TTC549 (cell line): ENCODE measurements around the gene LRRC34.

ENCODE experiments used
- FAIRE-seq: peaks from 2 replicates; lab custom pipeline; 2012; peaks lifted over from hg19 to GRCh38; lab: Jason Lieb, UNC

The LRRC34 gene

GRCh38 chr3:169812332-169813235, at the start of gene LRRC34, which contains the start of gene LRRIQ4:
TSS of gene LRRC34 (minus strand) at chr3:169812904. CDS start at chr3:169812548, 356 bp downstream.
TSS of gene LRRIQ4 (plus strand) at chr3:169812870. CDS start at chr3:169821922, 9,052 bp downstream.
- no peak for FAIRE-seq

DNA sequence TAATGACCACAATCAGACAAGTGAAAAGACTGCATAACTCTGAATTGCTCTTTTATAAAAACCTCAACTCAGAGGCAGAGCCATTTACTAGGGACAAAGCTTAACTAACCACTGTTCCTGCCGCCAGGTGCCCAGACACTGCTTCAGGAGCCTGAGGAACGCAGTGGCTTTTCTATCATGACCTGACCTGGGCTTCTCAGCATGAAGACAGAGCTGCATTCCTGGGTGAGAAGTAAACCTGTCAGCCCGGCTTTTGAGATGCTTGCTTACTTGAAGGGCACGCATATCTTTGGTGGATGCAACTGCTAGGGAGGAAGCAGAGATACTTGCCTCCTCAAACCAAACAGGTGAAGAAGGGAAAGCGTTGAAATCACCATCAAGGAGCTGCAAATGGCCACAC, 49.2 kb upstream of the LRRC34 start:
- FAIRE-seq, result no peak

GRCh38 chr3:169857811-169858210, 45.1 kb upstream of the LRRC34 start:
- no peak for FAIRE-seq

GRCh38 chr3:169855514-169855913, 42.8 kb upstream of the LRRC34 start:
- FAIRE-seq, result no peak

- FAIRE-seq, result no peak
Measured at GRCh38 chr3:169850618-169851017, 37.9 kb upstream of the LRRC34 start.

DNA sequence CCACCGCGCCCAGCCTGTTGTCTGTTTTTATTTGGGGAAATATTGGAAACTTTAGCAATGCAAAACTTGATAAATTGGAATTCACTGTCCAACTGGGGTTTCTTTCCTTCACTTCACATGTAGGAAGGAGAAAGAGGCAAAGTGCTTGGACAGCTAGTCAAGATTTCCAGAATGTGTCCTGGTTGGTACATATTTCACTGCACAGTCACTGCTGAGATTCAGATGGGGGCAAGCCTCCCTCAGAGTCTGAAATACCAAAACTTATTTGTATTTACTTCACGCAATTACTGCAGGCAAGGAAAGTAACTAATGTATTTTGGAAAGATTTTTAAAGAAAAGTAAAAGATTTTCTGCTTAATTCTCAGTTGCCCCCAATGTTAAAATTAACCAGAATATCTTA, 36.0 kb upstream of the LRRC34 start:
- no peak for FAIRE-seq

DNA sequence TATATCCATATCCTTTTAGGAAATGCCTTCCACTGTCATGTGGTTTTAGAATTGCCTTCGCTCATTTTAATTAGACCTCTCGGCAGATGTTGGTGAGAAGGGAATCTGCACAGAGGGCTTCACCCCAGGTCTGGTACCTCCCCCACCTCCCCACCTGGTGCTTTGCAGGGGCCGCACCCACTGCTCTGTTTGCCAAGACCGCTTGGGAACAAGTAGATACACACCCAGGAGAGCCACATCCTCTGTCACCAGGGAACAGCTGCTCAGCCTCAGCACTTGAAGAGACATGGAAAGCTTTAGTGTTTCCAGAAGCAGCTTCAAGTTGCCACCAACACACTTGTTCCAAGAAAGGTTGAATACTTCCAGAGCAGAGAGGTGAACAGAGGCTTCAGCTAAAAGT, 35.2 kb upstream of the LRRC34 start:
- no peak for FAIRE-seq

DNA sequence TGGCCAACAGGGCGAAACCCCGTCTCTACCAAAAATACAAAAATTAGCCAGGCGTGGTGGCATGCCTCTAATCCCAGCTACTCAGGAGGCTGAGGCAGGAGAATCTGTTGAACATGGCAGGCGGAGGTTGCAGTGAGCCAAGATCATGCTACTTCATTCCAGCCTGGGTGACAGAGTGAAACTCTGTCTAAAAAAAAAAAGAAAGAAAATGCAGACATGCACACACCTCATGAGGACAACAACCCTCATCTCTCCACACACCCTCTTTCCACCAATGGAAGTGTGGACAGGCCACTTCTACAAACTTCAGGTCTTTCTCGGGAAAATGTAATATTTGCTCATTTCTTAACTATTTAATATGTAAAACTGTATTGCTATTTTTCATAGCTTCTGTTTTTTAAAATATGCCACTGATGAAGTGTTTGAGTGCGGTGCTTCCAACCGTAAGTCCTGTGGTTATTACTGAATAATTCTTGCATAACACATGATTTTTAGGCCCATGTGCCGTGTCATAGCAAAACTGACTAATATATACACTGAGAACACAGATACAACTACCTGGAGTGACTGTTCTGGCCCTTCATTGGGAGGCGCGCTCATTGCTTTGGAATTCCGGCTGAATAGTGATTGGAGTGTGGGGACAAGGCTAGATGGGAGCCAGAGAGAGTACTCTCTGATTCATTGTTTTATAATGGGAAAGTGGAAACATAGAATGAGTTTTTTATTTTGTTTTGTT, 33.9 kb upstream of the LRRC34 start:
- no peak for FAIRE-seq

DNA sequence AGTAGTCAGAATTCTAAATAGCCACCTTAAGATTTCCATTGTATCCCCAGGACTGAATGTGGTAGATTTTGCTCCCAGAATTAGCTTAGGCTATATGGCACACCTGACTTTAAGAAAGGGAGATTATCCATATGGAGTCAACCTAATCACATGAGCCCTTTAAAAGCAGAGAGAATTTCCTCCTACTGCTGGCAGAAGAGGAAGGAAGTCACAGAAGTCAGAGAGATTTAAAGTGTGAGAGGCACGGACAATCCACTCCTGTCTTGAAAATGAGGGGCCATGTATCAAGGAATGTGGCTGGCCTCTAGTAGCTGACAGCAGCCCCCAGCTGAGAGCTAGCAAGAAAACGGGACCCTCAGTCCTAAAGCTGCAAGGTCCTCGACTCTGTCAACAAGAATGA, 30.3 kb upstream of the LRRC34 start:
- no peak for FAIRE-seq

- FAIRE-seq, result no peak
Measured at GRCh38 chr3:169841171-169841570, 28.5 kb upstream of the LRRC34 start.

DNA sequence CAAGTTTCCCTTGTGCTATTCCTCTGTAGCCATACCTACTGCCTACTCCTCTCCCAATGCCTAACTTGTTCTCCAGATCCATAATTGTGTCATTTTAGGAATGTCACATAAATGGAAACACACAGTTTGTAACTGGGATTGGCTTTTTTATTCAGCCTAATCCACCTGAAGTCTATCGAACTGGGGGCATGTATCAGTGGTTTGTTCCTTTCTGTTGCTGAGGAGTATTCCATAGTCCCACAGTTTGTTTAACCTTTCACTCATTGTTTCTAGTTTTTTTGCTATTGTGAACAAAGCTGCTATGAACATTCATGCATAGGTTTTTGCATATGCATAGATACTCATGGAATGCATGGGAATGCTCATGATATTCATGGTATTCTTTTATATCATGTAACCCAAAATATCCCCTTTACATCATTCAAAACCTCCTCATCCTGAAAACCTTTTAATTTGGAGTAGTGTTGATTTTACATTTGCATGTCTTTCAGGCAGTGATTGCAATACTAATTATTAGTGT, 25.9 kb upstream of the LRRC34 start:
- no peak for FAIRE-seq

DNA sequence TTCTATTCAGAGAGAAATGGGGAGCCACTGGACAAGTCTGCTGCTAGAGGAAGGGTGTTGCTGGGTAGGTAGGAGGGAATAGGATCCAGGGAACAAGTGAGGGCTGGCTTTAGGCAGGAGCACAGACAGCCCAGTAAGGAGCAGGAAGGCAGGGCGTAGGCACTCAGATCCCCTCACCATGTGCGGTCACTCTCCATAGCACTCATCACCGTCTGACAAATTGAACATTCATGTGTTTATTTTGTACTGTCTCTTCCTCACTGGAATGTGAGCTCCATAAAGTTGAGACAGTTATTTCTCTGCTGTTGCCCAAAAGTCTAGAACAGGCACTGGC, 24.2 kb upstream of the LRRC34 start:
- no peak for FAIRE-seq

DNA sequence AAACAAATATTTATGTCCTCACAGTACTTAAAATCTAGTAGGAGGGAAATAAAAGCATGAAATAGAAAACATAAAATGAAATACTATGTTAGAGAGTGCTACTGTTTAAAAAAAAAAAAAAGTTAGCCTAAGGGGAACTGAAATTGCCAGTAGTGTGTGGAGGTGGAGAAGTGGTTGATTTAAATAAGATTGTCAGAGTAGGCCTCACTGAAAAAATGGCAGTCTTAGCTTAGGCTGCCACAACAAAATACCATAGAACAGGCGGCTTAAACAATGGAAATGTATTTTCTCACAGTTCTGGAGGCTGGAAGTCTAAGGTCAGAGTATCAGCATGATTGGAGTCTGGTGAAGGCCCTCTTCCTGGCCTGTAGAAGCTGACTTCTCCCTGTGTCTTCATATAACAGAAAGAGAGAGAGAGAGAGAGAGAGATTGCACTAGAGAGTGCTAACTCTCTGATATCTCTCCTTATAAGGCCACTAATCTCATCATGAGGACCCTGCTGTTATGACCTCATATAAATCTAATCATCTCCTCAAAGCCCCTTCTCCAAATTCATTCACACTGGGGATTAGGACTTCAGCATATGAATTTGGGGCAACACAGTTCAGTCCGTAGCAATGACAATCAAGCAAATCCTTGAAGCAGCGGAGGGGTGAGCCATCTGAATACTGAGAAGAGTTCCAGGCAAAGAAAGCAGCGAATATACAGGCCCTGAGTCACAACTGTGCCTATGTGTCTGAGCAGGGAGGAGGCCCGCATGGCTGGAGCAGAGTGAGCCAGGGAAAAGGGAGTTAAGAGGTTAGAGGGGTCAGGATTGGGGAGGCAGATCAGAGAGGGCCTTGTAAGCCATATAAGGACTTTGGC, 23.6 kb upstream of the LRRC34 start:
- no peak for FAIRE-seq

DNA sequence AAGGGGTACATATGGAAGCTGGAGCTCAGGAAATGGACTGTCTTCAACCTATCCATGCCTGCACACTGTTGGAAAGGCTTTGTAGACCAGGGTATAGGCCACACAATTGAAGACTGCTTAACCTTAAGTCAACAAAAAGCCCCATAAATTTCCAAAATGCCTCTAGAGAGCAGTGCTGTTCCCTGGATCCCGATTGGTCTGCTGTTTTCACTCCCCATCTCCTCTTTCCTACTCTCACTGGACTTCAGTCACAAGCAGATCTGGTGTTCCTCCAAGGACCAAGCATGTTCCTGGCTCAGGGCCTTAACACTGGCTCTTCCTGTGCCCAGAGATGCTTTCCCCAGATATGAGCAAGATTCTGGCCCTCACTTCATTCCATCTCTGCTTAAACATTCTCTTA, 22.8 kb upstream of the LRRC34 start:
- FAIRE-seq, result no peak

- FAIRE-seq, result no peak
Measured at GRCh38 chr3:169827712-169828111, 15.0 kb upstream of the LRRC34 start.

DNA sequence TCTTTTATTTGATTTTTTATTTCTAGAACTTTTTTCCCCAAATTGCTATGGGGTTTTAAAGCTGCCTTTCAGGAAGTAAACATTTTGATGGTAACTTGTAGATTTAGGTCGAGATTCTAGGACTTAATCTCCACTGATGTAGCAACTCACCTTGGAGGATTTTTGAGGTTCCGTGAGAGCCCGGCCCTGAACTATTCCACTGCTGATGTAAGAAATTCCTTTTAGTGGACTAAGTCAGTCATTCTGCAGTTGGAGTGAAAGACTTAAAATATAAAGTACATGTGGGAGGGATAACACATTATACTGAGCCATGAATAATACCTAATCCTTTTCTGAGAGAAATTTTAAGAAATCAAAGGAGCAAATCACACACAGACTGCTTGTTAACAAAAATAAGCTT, 12.6 kb upstream of the LRRC34 start:
- FAIRE-seq, result no peak

DNA sequence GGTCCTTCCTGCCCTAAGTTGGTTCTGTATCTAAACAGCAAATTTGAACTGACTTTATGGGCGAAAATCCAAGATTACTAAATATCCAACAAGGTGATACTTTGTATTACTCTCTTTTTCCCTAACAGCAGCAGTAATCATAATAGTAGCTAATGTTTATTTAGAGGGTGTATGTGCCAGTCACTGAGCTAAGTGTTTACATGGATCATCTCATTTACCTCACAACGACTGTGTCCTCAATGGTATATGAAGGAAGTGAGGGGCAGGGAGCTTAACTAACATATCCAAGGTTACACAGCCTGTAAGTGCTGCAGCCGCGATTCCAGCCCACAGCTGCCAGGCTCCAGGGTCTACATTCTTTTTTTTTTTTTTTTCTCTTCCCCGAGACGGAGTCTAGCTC, 10.3 kb upstream of the LRRC34 start:
- FAIRE-seq, result no peak

- no peak for FAIRE-seq
Measured at GRCh38 chr3:169822540-169822939, 9.8 kb upstream of the LRRC34 start.

DNA sequence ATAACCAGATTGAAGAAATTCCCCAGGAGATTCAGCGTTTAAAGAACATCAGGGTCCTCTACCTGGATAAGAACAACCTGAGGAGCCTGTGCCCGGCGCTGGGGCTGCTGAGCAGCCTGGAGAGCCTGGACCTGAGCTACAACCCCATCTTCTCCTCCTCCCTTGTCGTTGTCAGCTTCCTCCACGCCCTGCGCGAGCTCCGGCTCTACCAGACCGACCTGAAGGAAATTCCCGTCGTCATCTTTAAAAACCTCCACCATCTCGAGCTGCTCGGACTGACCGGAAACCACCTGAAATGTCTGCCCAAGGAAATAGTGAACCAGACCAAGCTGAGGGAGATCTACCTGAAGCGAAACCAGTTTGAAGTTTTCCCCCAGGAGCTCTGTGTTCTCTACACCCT, 9.4 kb upstream of the LRRC34 start:
- no peak for FAIRE-seq

DNA sequence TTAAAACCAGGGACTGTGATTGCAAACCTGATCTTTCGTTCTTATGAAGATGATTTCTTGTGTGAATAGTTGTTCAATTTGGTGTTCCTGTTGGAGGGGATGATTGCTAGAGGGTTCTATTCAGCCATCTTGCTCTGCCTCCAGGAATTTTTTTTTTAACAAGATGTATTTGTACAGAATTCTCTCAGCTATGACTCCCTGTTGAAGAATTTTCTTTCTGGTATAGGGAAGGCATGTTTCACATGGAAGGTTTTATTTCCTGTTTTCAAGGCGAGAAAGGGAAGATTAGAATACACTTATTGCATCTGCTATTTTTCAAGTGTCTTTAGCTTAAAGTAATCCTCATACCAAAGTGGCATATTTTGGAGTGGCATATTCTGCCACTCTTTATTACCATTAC, 5.6 kb upstream of the LRRC34 start:
- no peak for FAIRE-seq

DNA sequence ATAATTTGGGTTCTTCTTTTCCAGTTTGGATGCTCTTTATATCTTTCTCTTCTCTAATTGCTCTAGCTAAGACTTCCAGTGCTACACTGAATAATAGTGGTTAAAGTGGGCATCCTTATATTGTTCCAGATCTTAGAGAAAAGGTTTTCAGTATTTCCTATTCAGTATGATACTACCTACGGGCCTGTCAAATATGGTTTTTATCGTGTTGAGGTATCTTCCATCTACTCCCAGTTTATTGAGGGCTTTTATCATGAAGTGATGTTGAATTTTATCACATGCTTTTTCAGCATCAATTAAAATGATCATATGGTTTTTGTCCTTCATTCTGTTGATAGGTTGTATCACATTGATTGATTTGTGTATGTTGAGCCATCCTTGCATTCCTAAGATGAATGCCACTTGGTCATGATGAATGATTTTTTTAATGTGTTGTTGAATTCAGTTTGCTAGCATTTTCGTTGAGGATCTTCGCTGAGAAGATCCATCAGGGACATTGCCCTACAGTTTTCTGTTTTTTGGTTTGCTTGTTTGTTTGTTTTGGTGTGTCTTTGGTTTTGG, 3.0 kb upstream of the LRRC34 start:
- no peak for FAIRE-seq
